NCI-H526 treated with DMSO at 0.1 percent for 48 hours (cell line): ENCODE measurements around the gene GJB6.
"Not testable (repeated sequence)": the region's sequence is repeated elsewhere in the genome, so short reads cannot be mapped to it uniquely, and the experiment has no call there.

ENCODE experiments used
- DNase-seq: peaks from one replicate; lab custom pipeline; 2025; lab: John Stamatoyannopoulos, UW

Gene GJB6

GRCh38 chr13:20231839-20232555 is at the start of gene GJB6:
Gene GJB6, minus strand, starts transcription at chr13:20232319. Its CDS starts 8,839 bp downstream, at chr13:20223480.
- DNase-seq, result no peak

DNA sequence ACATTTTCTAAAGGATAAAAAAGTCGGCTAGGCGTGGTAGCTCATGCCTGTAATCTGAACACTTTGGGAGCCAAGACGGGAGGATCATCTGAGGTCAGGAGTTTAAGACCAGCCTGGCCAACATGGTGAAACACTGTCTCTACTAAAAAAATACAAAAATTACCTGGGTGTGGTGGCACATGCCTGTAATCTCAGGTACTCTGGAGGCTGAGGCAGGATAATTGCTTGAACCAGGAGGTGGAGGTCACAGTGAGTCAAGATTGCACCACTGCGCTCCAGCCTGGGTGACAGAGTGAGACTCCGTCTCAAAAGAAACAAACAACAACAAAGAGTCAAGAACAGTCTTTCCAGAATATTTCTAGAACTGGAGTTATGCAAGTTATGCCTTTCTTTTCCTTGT is 44.8 kb upstream of the GJB6 start:
- DNase-seq, result not testable (repeated sequence)

DNA sequence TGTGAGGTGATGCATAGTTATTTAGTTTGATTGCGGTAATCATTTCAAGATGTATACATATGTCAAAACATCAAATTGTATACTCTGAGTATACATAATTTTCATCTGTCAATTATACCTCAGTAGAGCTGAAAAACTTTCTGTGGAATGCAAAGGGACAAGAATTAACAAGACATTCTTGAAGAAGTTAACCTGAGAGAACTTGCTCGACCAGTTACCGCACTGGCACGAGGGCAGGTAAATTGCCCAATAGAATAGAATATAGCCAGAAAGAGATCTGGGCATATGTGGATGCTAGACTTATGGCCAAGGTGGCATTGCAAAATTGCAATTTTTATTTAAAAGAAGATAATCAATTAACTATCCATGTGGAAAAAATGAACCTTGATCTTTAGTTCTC is 42.3 kb upstream of the GJB6 start:
- no peak for DNase-seq

DNA sequence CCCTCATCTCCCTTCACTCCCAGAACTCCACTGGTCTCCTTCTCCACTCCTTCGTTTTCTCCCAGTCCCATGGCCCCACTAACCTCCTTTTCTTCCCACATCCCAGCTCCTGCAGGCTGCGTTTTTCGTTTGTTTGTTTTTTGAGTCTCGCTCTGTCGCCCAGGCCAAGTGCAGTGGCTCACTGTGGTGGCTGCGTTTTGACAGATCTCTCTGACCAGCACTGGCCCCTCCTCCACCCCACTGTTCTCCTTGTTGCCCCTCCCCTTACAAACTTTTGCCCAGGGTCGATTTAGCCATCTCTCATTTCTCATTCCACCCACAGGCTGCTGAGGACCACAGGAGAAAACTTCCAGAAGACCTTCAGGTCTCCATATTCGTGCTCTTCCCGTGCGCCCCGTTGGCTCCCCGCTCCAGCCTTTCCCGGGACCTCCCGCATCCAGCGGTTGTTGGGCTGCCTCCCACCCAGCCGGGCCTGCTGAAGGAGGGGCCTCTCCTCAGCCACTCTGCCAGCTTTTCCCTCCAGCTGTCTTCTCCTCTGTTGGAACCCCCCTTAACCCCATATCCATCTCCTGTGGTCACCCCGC is 40.6 kb upstream of the GJB6 start:
- no peak for DNase-seq

DNA sequence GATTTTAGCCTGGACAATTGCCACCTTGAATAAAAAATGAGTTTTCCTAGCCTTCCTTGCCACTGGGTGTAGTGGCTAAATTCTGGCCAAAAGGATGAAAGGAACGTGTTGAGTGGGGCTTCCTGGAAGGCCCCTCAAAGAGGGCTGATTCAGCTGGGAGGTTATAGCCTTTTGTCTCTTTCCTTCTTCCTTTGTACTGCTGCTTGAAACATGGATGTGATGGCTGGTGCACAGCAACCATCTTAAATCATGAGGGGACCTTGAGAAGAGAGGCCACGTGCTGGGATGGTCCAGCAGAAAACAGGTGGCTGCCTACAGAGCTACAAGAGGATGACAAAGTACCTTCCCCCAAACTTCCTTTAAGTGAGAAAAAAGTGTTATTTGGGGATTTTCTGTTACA is 40.0 kb upstream of the GJB6 start:
- no peak for DNase-seq

GRCh38 chr13:20271441-20271840 is 39.3 kb upstream of the GJB6 start:
- no peak for DNase-seq

DNA sequence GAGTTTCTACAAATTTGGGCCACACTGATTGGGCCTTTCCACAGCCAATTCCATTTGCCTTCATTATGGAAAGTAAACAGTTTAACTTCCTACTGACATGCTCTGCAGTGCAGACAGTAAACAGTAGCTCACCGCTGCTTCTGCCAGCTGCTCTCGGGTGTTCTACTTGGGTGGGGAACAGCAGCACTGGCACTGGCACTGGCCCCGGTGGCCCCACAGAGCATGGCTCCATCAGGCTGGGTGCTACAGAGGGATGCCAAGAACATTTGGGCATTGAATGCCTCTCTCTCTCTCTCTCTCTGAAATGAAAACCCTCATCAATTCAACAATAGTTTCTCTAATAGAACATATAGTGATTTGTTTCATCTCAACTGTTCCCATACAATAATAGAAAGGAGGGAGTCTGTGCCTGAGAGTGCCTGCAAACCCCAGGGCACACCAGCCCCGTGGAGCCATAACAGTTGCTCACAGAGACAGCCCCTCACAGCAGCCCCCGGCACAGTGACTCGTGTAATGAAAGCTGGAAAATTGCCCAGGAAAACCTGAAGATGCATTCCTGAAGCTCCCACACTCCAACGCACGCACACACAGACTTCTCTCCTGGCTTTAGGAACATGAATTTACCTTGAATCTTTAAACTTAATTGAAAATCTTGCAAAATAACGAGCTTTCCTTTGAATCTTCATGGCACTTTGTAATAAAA is 38.2 kb upstream of the GJB6 start:
- DNase-seq, result no peak

DNA sequence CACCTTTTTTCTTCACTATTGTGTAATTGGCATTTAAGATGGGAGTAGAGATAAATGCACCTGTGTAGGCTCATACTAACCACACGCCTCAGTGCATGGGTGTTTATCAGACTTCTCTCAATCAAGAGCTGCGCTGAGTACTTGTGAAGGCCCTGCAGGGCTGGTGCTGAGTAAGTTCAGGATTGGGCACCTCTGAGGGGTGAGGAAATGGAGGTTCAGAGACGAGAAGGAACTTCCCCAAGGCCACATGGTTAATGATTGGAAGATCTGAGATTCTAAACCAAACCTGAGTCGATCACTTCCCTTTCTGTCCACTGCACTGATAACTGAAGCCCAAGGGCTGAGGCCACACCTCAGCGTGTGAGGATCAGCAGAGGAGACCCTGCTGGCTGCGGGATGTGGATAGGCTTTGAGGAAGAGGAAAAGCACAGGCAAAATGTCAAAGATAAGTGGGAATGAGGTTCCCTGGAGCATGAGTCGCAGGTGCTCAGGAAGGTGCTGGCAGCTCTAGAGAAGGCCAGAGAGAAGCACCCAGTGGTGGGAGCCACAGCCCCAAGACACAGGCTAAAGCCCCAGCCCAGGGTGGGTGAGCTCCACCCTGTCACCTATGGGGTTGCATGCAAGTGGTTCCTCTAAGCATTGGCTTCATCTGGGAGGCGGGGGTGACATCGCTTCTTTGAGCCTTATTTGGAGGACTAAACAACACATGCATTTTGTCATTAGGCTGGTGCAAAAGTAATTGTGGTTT is 32.3 kb upstream of the GJB6 start:
- no peak for DNase-seq

- no peak for DNase-seq
These were observed 31.4 kb upstream of the GJB6 start for GRCh38 chr13:20263393-20264044.

GRCh38 chr13:20258963-20259288 is 26.8 kb upstream of the GJB6 start:
- DNase-seq, result no peak

DNA sequence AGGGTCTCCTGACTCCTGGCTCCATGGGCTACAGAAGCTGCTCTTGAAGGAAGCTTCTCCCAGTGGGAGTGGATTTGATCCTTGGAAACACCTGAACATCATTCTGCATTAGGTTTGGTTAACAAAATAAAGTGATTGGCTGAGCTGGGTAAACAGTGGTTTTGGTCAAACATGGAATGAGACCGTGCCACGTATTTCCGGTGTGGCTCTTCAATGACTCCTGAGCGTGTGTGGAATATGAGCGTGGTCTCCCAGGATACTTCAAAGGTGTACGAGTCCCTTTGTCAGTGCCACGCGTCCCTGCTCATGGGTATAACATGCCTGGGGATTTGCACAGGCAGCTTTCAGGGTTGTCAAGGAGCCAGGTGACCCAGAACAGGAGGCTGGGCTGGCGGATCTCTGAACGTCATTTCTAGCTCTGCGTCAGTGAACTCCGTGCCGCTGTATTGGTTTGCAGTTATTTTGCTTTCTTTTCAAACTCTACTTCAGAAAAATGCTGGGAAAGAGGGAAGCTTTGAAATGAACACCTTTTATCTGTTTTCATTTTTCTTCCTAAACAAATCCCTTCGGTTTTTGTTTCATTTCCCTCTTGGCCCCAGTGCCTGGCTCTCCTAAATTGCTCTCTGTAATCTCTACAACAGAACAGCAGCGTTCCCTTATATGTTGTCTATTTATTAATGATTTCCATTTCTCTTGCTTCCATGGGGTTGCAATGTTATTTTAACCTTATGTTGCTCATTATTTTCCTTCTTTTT is 26.3 kb upstream of the GJB6 start:
- DNase-seq, result no peak

GRCh38 chr13:20254076-20254475 is 22.0 kb upstream of the GJB6 start:
- no peak for DNase-seq

- no peak for DNase-seq
These were observed 17.8 kb upstream of the GJB6 start for GRCh38 chr13:20249913-20250312.

- no peak for DNase-seq
These were observed 15.8 kb upstream of the GJB6 start for GRCh38 chr13:20247963-20248362.

DNA sequence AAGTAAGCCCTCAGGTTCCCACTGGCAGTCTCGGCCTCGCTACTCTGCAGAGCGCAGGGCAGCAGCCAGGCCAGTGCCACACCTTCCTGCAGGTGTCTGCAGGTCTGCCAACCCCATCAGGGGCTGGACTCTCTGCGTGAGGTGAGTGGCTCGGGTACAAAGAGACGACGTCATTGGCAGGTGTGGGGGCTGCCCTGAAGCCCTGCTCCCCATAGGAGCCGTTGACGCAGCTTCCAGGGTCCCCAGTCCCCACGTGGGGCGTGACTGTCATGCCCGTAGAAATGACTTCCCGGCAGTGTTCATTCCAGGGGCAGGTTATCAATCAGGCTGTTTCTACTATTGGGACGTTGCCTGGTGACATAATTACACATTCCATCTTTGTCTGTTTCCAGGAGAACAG is 15.3 kb upstream of the GJB6 start:
- no peak for DNase-seq

DNA sequence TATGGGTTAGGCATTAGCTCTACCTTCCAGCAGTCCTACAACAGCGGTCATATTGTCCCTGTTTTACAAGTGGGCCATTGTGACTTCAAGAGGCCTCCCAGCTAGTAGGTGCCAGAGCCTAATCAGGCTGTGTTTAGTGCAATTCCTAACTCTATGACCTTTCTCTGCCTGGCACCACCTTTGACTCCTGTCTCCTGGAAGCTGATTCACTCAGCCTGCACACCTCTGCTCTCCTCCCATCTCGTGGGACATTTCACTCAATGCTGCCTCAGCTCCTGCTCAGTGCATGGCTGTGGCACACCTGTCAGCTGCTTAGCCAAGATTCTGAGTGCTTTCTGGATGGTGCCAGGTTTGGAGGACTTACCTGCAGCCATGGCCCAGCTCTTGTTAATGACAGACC is 9.5 kb upstream of the GJB6 start:
- no peak for DNase-seq

DNA sequence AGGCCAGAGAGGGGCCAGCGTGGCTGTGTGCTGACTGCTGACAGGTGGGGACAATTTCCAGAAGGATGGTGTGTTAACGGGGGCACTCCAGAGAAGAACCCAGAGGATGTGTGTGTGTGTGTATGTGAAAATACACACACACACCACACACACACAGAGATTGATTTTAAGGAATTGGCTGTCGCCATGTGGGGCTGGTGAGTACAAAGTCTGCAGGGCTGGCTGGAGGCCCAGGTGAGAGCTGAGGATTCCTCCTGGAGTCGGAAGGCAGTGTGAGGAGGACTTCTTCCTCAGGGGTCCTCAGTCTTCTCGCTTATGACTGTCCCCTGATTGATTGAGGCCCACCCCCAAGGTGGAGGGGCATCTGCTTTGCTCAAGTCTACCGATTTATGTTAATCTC is 7.6 kb upstream of the GJB6 start:
- DNase-seq, result no peak

DNA sequence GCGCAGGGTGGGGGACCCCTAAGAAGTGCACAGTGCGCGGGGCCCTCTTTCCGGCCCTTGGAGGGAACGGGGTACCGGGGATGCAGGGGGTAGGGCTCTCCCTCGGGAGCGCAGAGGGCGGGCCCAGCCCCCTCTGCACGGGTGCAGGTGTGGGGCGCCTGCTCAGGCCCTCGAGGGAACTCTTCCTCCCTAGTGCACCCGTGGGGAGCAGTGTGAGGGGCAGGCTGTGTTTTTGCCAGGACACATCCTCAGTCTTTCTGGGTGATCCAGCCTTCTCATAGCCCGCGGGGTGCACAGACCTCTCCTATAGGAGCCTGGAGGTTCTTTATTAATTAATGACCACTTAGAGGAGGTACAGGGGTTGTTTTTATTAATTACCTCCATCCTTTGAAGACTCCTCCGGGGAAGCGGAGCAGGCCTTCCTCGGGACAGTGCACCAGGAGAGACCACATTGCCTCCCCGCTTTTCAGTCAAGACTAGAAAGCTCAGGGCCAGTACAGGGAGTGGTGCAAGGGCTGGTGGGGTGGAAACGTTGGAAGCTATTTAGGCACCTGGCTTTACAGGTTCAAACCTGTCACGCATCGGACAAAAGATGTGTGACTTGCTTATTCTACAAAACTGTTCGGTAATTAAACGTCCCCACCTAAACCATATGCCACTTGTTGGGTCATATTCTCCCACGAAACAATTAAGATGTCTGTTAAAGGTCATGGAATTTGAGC is 598 bp upstream of the GJB6 start:
- DNase-seq, result no peak

GRCh38 chr13:20230913-20231838 is 943 bp downstream of the GJB6 start:
- DNase-seq, result no peak

DNA sequence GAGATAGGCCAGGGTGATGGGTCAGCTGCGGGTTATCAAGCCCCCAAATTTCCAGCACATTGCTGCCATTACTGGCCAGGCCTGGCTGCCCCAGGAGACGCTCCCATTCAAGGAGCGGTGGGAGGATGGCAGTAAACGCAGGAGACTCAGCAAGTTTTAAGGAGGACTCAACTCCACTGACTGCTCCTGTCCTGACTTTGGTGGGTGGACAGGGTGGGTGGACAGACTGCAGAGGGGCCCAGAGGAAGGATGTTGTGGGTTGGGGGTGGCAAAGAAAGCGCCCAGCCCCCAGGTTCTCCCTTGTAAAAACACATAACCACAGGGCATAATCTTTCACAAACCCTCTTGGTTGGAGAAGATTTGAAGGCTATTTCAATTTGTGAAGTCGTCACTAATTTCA is 4.4 kb downstream of the GJB6 start:
- DNase-seq, result no peak
